Osteoblast (primary cell): ENCODE measurements around the gene FBXW8. TPM values are rescaled to one million over a fixed set of nuclear protein-coding genes. Genes with fewer than 3 reads are reported as not detected.

ENCODE experiments used
- DNase-seq: peaks from one replicate; pipeline ENCODE4 v3.0.0; 2011; ENCODE audit warnings: low spot score, mixed read lengths; ENCODE audit not compliant: insufficient read length; ENCODE audit errors: missing footprints
- H2AFZ ChIP-seq: 2 replicates; pipeline ENCODE4 v1.6.0; 2011; ENCODE audit warnings: mild to moderate bottlenecking, low read length
- H3K27ac ChIP-seq: 2 replicates; pipeline ENCODE4 v1.5.1; 2011; ENCODE audit warnings: mild to moderate bottlenecking, low read depth, low read length, moderate library complexity
- H3K27me3 ChIP-seq: 2 replicates; pipeline ENCODE4 v1.6.0; 2012; ENCODE audit warnings: mild to moderate bottlenecking, control low read depth, inconsistent platforms, low read length, moderate library complexity; ENCODE audit not compliant: insufficient read depth
- H3K36me3 ChIP-seq: 2 replicates; pipeline ENCODE4 v1.5.1; 2011; ENCODE audit warnings: mild to moderate bottlenecking, low read length, control low read depth, moderate library complexity; ENCODE audit not compliant: insufficient read depth
- H3K4me1 ChIP-seq: 2 replicates; pipeline ENCODE4 v1.5.1; 2011; ENCODE audit warnings: mild to moderate bottlenecking, low read length, control low read depth, moderate library complexity; ENCODE audit not compliant: insufficient read depth
- H3K4me2 ChIP-seq: 2 replicates; pipeline ENCODE4 v1.6.0; 2011; ENCODE audit warnings: mild to moderate bottlenecking, low read length; ENCODE audit not compliant: insufficient read depth
- H3K4me3 ChIP-seq: fragments of 200-600 bp; sonication (generic); 3 replicates; pipeline ENCODE4 v1.5.1; 2012; ENCODE audit warnings: mild to moderate bottlenecking, low read length, inconsistent platforms; ENCODE audit not compliant: insufficient read depth
- H3K79me2 ChIP-seq: 2 replicates; pipeline ENCODE4 v1.6.0; 2012; ENCODE audit warnings: mild to moderate bottlenecking, low read length, control low read depth, inconsistent platforms; ENCODE audit not compliant: insufficient read depth
- H3K9me3 ChIP-seq: 2 replicates; pipeline ENCODE4 v1.5.1; 2011; ENCODE audit warnings: low read depth, low read length, control low read depth
- H4K20me1 ChIP-seq: 2 replicates; pipeline ENCODE4 v1.6.0; 2012; ENCODE audit warnings: mild to moderate bottlenecking, low read length, control low read depth; ENCODE audit not compliant: insufficient read depth
- total RNA-seq: library from RNA; depleted of rRNA; stranded (reverse); fragments of >200 nt; gene quantifications from 2 replicates; pipeline ENCODE4 v1.2.3, GENCODE V29; 2012
- TF ChIP-seq, protein P1 (sequence below): IDR thresholded peaks from 2 replicates; pipeline ENCODE4 v1.5.1; 2011; ENCODE audit warnings: mild to moderate bottlenecking, low read depth, low read length, moderate library complexity; ENCODE audit errors: extremely low read depth

FBXW8 gene
- total RNA-seq, 1 donor: 27.5 TPM

DNA sequence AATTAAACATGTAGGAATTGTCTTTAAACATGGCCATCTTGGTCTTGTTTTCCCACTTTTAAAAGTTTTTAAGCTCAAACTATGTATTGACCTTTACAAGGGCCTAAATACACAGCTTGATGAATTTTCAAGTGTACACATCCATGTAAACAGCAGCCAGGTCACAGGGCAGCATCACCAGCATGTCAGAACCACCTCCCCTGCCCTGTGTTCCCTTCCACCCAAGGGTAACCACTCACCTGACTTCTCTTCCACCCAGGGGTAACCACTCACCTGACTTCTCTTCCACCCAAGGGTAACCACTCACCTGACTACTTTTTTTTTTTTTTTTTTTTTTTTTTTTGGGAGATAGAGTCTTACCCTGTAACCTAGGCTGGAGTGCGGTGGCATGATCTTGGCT, 4.6 kb downstream of the FBXW8 start:
- Histone ChIP-seq H2AFZ (no peak overlapping the region), H3K79me2 (peaks cover 87% of the 10 kb centered on the region), H3K9me3 (no peaks in the 10 kb centered on the region), H3K4me2 (no peak overlapping the region), H3K36me3 (peaks cover 3% of the 10 kb centered on the region), H3K4me3 (no peak overlapping the region), H3K27ac (no peak overlapping the region), H3K27me3 (no peaks in the 10 kb centered on the region), H4K20me1 (peaks cover 52% of the 10 kb centered on the region), H3K4me1 (peaks cover 20% of the 10 kb centered on the region)
- TF ChIP-seq, protein P1, sequence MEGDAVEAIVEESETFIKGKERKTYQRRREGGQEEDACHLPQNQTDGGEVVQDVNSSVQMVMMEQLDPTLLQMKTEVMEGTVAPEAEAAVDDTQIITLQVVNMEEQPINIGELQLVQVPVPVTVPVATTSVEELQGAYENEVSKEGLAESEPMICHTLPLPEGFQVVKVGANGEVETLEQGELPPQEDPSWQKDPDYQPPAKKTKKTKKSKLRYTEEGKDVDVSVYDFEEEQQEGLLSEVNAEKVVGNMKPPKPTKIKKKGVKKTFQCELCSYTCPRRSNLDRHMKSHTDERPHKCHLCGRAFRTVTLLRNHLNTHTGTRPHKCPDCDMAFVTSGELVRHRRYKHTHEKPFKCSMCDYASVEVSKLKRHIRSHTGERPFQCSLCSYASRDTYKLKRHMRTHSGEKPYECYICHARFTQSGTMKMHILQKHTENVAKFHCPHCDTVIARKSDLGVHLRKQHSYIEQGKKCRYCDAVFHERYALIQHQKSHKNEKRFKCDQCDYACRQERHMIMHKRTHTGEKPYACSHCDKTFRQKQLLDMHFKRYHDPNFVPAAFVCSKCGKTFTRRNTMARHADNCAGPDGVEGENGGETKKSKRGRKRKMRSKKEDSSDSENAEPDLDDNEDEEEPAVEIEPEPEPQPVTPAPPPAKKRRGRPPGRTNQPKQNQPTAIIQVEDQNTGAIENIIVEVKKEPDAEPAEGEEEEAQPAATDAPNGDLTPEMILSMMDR: no peak
- DNase-seq: no peak

- peak overlapping the region; percentile 5 for H3K27ac ChIP-seq
- peaks cover 59% of the 10 kb centered on the region for H4K20me1 ChIP-seq
- peak; percentile 47 for DNase-seq
- no peak overlapping the region for H3K4me3 ChIP-seq
- H2AFZ ChIP-seq: no peak overlapping the region
- H3K36me3 ChIP-seq: peaks cover 3% of the 10 kb centered on the region
- H3K79me2 ChIP-seq: peaks cover 87% of the 10 kb centered on the region
- TF ChIP-seq, protein P1: no peak
- no peak overlapping the region for H3K4me2 ChIP-seq
- H3K9me3 ChIP-seq: no peaks in the 10 kb centered on the region
- no peaks in the 10 kb centered on the region for H3K27me3 ChIP-seq
- peaks cover 18% of the 10 kb centered on the region for H3K4me1 ChIP-seq
These were observed 5.4 kb downstream of the FBXW8 start for GRCh38 chr12:116916122-116916521.

GRCh38 chr12:116916714-116917114, 6.0 kb downstream of the FBXW8 start:
- Histone ChIP-seq H3K36me3 (peaks cover 3% of the 10 kb centered on the region), H3K27me3 (no peaks in the 10 kb centered on the region), H3K4me3 (no peak overlapping the region), H3K79me2 (peaks cover 85% of the 10 kb centered on the region), H4K20me1 (peaks cover 63% of the 10 kb centered on the region), H3K4me1 (peaks cover 16% of the 10 kb centered on the region), H3K4me2 (peak overlapping the region; percentile 3), H2AFZ (no peak overlapping the region), H3K9me3 (no peaks in the 10 kb centered on the region), H3K27ac (peak overlapping the region; percentile 5)
- DNase-seq: peak; percentile 85
- TF ChIP-seq, protein P1: peak; percentile 29

DNA sequence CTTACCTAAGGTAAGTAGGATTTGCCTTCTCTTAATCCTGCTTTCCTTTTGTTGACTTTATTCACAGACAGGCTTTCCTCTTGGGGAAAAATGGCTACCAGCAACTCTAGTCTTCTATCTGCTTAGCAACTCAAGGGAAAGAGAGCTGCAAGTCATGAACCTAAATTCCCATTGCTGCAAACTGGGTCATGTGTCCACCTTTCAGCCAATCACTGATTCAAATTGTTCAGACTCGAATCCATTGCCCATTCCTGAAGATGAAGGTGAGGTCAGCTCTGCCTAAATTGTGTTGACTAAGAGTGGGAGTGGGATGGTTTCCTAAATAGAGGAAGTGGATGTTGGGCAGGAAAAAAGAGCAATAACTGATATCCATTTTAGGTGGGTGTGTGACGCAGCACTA, 7.7 kb downstream of the FBXW8 start:
- peaks cover 84% of the 10 kb centered on the region for H3K79me2 ChIP-seq
- TF ChIP-seq, protein P1: no peak
- no peak overlapping the region for H3K4me2 ChIP-seq
- peaks cover 66% of the 10 kb centered on the region for H4K20me1 ChIP-seq
- no peaks in the 10 kb centered on the region for H3K27me3 ChIP-seq
- no peak overlapping the region for H3K27ac ChIP-seq
- H2AFZ ChIP-seq: no peak overlapping the region
- peaks cover 15% of the 10 kb centered on the region for H3K4me1 ChIP-seq
- peaks cover 3% of the 10 kb centered on the region for H3K36me3 ChIP-seq
- H3K9me3 ChIP-seq: no peaks in the 10 kb centered on the region
- DNase-seq: no peak
- no peak overlapping the region for H3K4me3 ChIP-seq
